Activated CD4-positive, alpha-beta T cell treated with anti-CD3 and anti-CD28 coated beads, Interleukin-2, amount 10 ng/mL, durations not matched to agents 7 days and 5 days (primary cell): ENCODE data around the gene DNAJB11. TPM values are rescaled to one million over a fixed set of nuclear protein-coding genes. Genes with fewer than 3 reads are reported as not detected.
A peak's percentile ranks its signal among the peaks of the same experiment; 100 is the strongest.

Source experiments
- CTCF ChIA-PET: fragments of 350-600 bp; sonication (Branson Sonifier 250); formaldehyde crosslinking; loops from one replicate; lab custom pipeline; 2021; ENCODE audit warnings: antibody characterized with exemption; lab: Charles Lee
- POLR2A ChIA-PET: fragments of 350-600 bp; sonication (Branson Sonifier 250); formaldehyde crosslinking; loops from one replicate; lab custom pipeline; 2021; ENCODE audit warnings: antibody characterized with exemption; lab: Charles Lee
- DNase-seq: peaks from one replicate; pipeline ENCODE4 v3.0.0-alpha.2; 2020
- H3K27ac Mint-ChIP-seq: one replicate; pipeline ENCODE4 v1.8.0; 2021; ENCODE audit warnings: mild to moderate bottlenecking, moderate library complexity, mixed read lengths
- H3K27me3 Mint-ChIP-seq: one replicate; pipeline ENCODE4 v1.8.0; 2021; ENCODE audit warnings: mixed read lengths
- H3K36me3 Mint-ChIP-seq: one replicate; pipeline ENCODE4 v1.8.0; 2021; ENCODE audit warnings: low read depth, mixed read lengths
- H3K4me1 Mint-ChIP-seq: one replicate; pipeline ENCODE4 v1.8.0; 2021; ENCODE audit warnings: mixed read lengths
- H3K4me3 Mint-ChIP-seq: one replicate; pipeline ENCODE4 v1.8.0; 2021; ENCODE audit warnings: mild to moderate bottlenecking, moderate library complexity, mixed read lengths
- H3K9me3 Mint-ChIP-seq: one replicate; pipeline ENCODE4 v1.8.0; 2021; ENCODE audit warnings: mixed read lengths
- total RNA-seq, 2 experiments: library from RNA; stranded (reverse); gene quantifications; one replicate each; pipeline ENCODE4 v1.2.3, GENCODE V29; 2021

DNAJB11 gene
- total RNA-seq, 2 experiments from 2014 or later, result 54.9 to 57.3 TPM

- CTCF ChIA-PET, result interaction anchor here (0.5 to 3.2 kb wide), 31 partner anchors 9 to 638 kb away, joined by 3 to 13 read pairs (median 3); partner anchors contain the start of genes EIF4A2 and TBCCD1
- POLR2A ChIA-PET, result no interaction called here
- DNase-seq, result peak; percentile 80
- Mint-ChIP-seq H3K9me3 (no peaks in the 10 kb centered on the region), H3K27ac (no peak overlapping the region), H3K4me3 (no peak overlapping the region), H3K27me3 (peaks cover 33% of the 10 kb centered on the region), H3K36me3 (no peaks in the 10 kb centered on the region), H3K4me1 (peaks cover 20% of the 10 kb centered on the region)
Observed at GRCh38 chr3:186614597-186615483, 44.3 kb downstream of the DNAJB11 start.

- ChIA-PET CTCF (interaction anchor here (0.7 to 3.2 kb wide), 22 partner anchors 8 to 673 kb away, joined by 3 to 17 read pairs (median 6); partner anchors contain the start of gene TBCCD1), POLR2A (no interaction called here)
- DNase-seq, result no peak
- H3K27ac Mint-ChIP-seq, result no peak overlapping the region
- no peak overlapping the region for H3K4me3 Mint-ChIP-seq
- H3K27me3 Mint-ChIP-seq, result peaks cover 35% of the 10 kb centered on the region
- no peaks in the 10 kb centered on the region for H3K9me3 Mint-ChIP-seq
- H3K4me1 Mint-ChIP-seq, result peaks cover 20% of the 10 kb centered on the region
- H3K36me3 Mint-ChIP-seq, result no peaks in the 10 kb centered on the region
Observed at GRCh38 chr3:186616299-186616617, 45.7 kb downstream of the DNAJB11 start.

GRCh38 chr3:186617036-186617946 is 46.8 kb downstream of the DNAJB11 start:
- H3K27ac Mint-ChIP-seq, result peak overlapping the region; percentile 38
- no peaks in the 10 kb centered on the region for H3K36me3 Mint-ChIP-seq
- ChIA-PET POLR2A (interaction anchor here (1.0 kb wide), 1 partner anchor 166 kb away, joined by 4 read pairs; the partner anchor contains the start of gene EIF4A2), CTCF (interaction anchor here (0.5 to 3.2 kb wide), 53 partner anchors 9 to 691 kb away, joined by 3 to 17 read pairs (median 4); partner anchors contain the start of gene DNAJB11)
- peak overlapping the region; percentile 16 for H3K4me3 Mint-ChIP-seq
- H3K9me3 Mint-ChIP-seq, result no peaks in the 10 kb centered on the region
- H3K27me3 Mint-ChIP-seq, result peaks cover 35% of the 10 kb centered on the region
- peaks cover 20% of the 10 kb centered on the region for H3K4me1 Mint-ChIP-seq
- peak; percentile 85 for DNase-seq

- POLR2A ChIA-PET, result no interaction called here
- H3K36me3 Mint-ChIP-seq, result no peaks in the 10 kb centered on the region
- H3K27ac Mint-ChIP-seq, result no peak overlapping the region
- H3K9me3 Mint-ChIP-seq, result no peaks in the 10 kb centered on the region
- no peak overlapping the region for H3K4me3 Mint-ChIP-seq
- CTCF ChIA-PET, result interaction anchor here (1.2 to 2.8 kb wide), 3 partner anchors 11 to 532 kb away, joined by 3 to 17 read pairs (median 11); no protein-coding TSS in a partner anchor
- no peak for DNase-seq
- peaks cover 20% of the 10 kb centered on the region for H3K4me1 Mint-ChIP-seq
- H3K27me3 Mint-ChIP-seq, result peaks cover 36% of the 10 kb centered on the region
Observed at GRCh38 chr3:186618318-186618938, 47.9 kb downstream of the DNAJB11 start.

- Mint-ChIP-seq H3K4me3 (no peak overlapping the region), H3K36me3 (no peaks in the 10 kb centered on the region), H3K27me3 (peaks cover 31% of the 10 kb centered on the region), H3K27ac (no peak overlapping the region), H3K4me1 (peaks cover 14% of the 10 kb centered on the region), H3K9me3 (no peaks in the 10 kb centered on the region)
- DNase-seq, result no peak
- ChIA-PET CTCF (interaction anchor here (0.5 kb wide), 1 partner anchor 1059 kb away, joined by 3 read pairs; no protein-coding TSS in a partner anchor), POLR2A (no interaction called here)
Observed at GRCh38 chr3:186619787-186620212, 49.3 kb downstream of the DNAJB11 start.

GRCh38 chr3:186620213-186621092 is 49.9 kb downstream of the DNAJB11 start:
- POLR2A ChIA-PET, result no interaction called here
- no peaks in the 10 kb centered on the region for H3K9me3 Mint-ChIP-seq
- H3K27ac Mint-ChIP-seq, result no peak overlapping the region
- H3K4me3 Mint-ChIP-seq, result no peak overlapping the region
- H3K4me1 Mint-ChIP-seq, result peaks cover 12% of the 10 kb centered on the region
- H3K36me3 Mint-ChIP-seq, result no peaks in the 10 kb centered on the region
- CTCF ChIA-PET, result interaction anchor here (0.5 kb wide), 1 partner anchor 1059 kb away, joined by 3 read pairs; no protein-coding TSS in a partner anchor
- no peak for DNase-seq
- H3K27me3 Mint-ChIP-seq, result peaks cover 29% of the 10 kb centered on the region

- H3K4me1 Mint-ChIP-seq, result peaks cover 4% of the 10 kb centered on the region
- H3K27ac Mint-ChIP-seq, result no peak overlapping the region
- no peaks in the 10 kb centered on the region for H3K9me3 Mint-ChIP-seq
- DNase-seq, result no peak
- H3K27me3 Mint-ChIP-seq, result peaks cover 27% of the 10 kb centered on the region
- POLR2A ChIA-PET, result no interaction called here
- CTCF ChIA-PET, result interaction anchor here (0.7 kb wide), 1 partner anchor 490 kb away, joined by 3 read pairs; no protein-coding TSS in a partner anchor
- H3K4me3 Mint-ChIP-seq, result no peak overlapping the region
- no peaks in the 10 kb centered on the region for H3K36me3 Mint-ChIP-seq
Observed at GRCh38 chr3:186621894-186622650, 51.6 kb downstream of the DNAJB11 start.

- Mint-ChIP-seq H3K27ac (no peak overlapping the region), H3K4me3 (no peak overlapping the region), H3K4me1 (no peaks in the 10 kb centered on the region), H3K9me3 (no peaks in the 10 kb centered on the region), H3K27me3 (peaks cover 22% of the 10 kb centered on the region), H3K36me3 (no peaks in the 10 kb centered on the region)
- ChIA-PET CTCF (interaction anchor here (2.6 kb wide), 1 partner anchor 8 kb away, joined by 13 read pairs; no protein-coding TSS in a partner anchor), POLR2A (no interaction called here)
- DNase-seq, result no peak
Observed at GRCh38 chr3:186622651-186623310, 52.3 kb downstream of the DNAJB11 start.

GRCh38 chr3:186624598-186624997 is 54.1 kb downstream of the DNAJB11 start:
- ChIA-PET POLR2A (no interaction called here), CTCF (interaction anchor here (1.2 to 2.6 kb wide), 3 partner anchors 10 to 412 kb away, joined by 3 to 13 read pairs (median 3); no protein-coding TSS in a partner anchor)

GRCh38 chr3:186625600-186626042 is 55.1 kb downstream of the DNAJB11 start:
- H3K4me3 Mint-ChIP-seq, result no peak overlapping the region
- peaks cover 19% of the 10 kb centered on the region for H3K27me3 Mint-ChIP-seq
- no peaks in the 10 kb centered on the region for H3K4me1 Mint-ChIP-seq
- no peak overlapping the region for H3K27ac Mint-ChIP-seq
- no peaks in the 10 kb centered on the region for H3K9me3 Mint-ChIP-seq
- ChIA-PET CTCF (interaction anchor here (1.2 to 2.6 kb wide), 6 partner anchors 9 to 413 kb away, joined by 3 to 15 read pairs (median 4); no protein-coding TSS in a partner anchor), POLR2A (no interaction called here)
- no peak for DNase-seq
- H3K36me3 Mint-ChIP-seq, result no peaks in the 10 kb centered on the region

More at GRCh38 chr3:186624598-186624997, 54.1 kb downstream of the DNAJB11 start:
- H3K27me3 Mint-ChIP-seq, result peaks cover 17% of the 10 kb centered on the region
- H3K4me3 Mint-ChIP-seq, result no peak overlapping the region
- H3K27ac Mint-ChIP-seq, result no peak overlapping the region
- DNase-seq, result no peak
- H3K36me3 Mint-ChIP-seq, result no peaks in the 10 kb centered on the region
- H3K9me3 Mint-ChIP-seq, result no peaks in the 10 kb centered on the region
- no peaks in the 10 kb centered on the region for H3K4me1 Mint-ChIP-seq
